GM23338 (cell line): ENCODE results near the gene PARVA. TPM values are rescaled to one million over a fixed set of nuclear protein-coding genes. Genes with fewer than 3 reads are reported as not detected.

Experiments
- ATAC-seq: fragments of 200-7000 bp; cut with Tn5 transposase; 3 replicates; pipeline ENCODE4 v1.9.1; 2020
- DNase-seq: peaks from one replicate; pipeline ENCODE4 v3.0.0-alpha.2; 2015; ENCODE audit warnings: low spot score
- H2AFZ ChIP-seq: fragments of 200-600 bp; sonication (generic); 2 replicates; pipeline ENCODE4 v1.8.0; 2016; ENCODE audit warnings: antibody characterized with exemption, mild to moderate bottlenecking, moderate library complexity
- H3F3A ChIP-seq: fragments of 200-600 bp; sonication (generic); replicated peaks from 2 replicates; pipeline ENCODE4 v1.8.0; 2017; ENCODE audit warnings: antibody characterized with exemption, mixed run types, low read depth
- H3K27ac ChIP-seq: fragments of 200-600 bp; sonication (generic); 2 replicates; pipeline ENCODE4 v1.6.1; 2016; ENCODE audit warnings: low read depth
- H3K27me3 ChIP-seq: fragments of 200-600 bp; sonication (generic); 2 replicates; pipeline ENCODE4 v1.8.0; 2016; ENCODE audit warnings: mild to moderate bottlenecking, mixed run types, moderate library complexity; ENCODE audit not compliant: insufficient read depth
- H3K36me3 ChIP-seq: fragments of 200-600 bp; sonication (generic); 2 replicates; pipeline ENCODE4 v1.8.0; 2016; ENCODE audit warnings: mild to moderate bottlenecking; ENCODE audit not compliant: insufficient read depth
- H3K4me1 ChIP-seq: fragments of 200-600 bp; sonication (generic); 2 replicates; pipeline ENCODE4 v1.8.0; 2016; ENCODE audit warnings: mild to moderate bottlenecking, moderate library complexity; ENCODE audit not compliant: insufficient read depth
- H3K4me2 ChIP-seq: fragments of 200-600 bp; sonication (generic); 2 replicates; pipeline ENCODE4 v1.7.1; 2017; ENCODE audit warnings: mixed run types
- H3K4me3 ChIP-seq: fragments of 200-600 bp; sonication (generic); 2 replicates; pipeline ENCODE4 v1.6.1; 2016; ENCODE audit warnings: mixed run types
- H3K79me2 ChIP-seq: fragments of 200-600 bp; sonication (generic); replicated peaks from 2 replicates; pipeline ENCODE4 v1.8.0; 2017; ENCODE audit warnings: mild to moderate bottlenecking; ENCODE audit not compliant: insufficient read depth
- H3K9me2 ChIP-seq: fragments of 200-600 bp; sonication (generic); 2 replicates; pipeline ENCODE4 v1.8.0; 2017; ENCODE audit not compliant: insufficient read depth
- H4K20me1 ChIP-seq: fragments of 200-600 bp; sonication (generic); replicated peaks from 2 replicates; pipeline ENCODE4 v1.8.0; 2017; ENCODE audit warnings: mild to moderate bottlenecking; ENCODE audit not compliant: insufficient read depth
- H3K27ac Mint-ChIP-seq: 2 replicates; pipeline ENCODE4 v1.8.0; 2020; ENCODE audit warnings: inconsistent platforms, mild to moderate bottlenecking, moderate library complexity, mixed read lengths
- H3K27me3 Mint-ChIP-seq: 3 replicates; pipeline ENCODE4 v1.8.0; 2022; ENCODE audit warnings: low read depth, mild to moderate bottlenecking, moderate library complexity, mixed read lengths, inconsistent platforms; ENCODE audit not compliant: insufficient read depth, poor library complexity
- H3K36me3 Mint-ChIP-seq: 3 replicates; pipeline ENCODE4 v1.8.0; 2021; ENCODE audit warnings: low read depth, mild to moderate bottlenecking, inconsistent platforms, moderate library complexity, mixed read lengths
- H3K4me1 Mint-ChIP-seq: 3 replicates; pipeline ENCODE4 v1.8.0; 2020; ENCODE audit warnings: mild to moderate bottlenecking, inconsistent platforms, mixed read lengths
- H3K4me3 Mint-ChIP-seq: 3 replicates; pipeline ENCODE4 v1.8.0; 2021; ENCODE audit warnings: moderate library complexity, mild to moderate bottlenecking, inconsistent platforms, mixed read lengths
- H3K9me3 Mint-ChIP-seq: 3 replicates; pipeline ENCODE4 v1.8.0; 2020; ENCODE audit warnings: moderate library complexity, mild to moderate bottlenecking, inconsistent platforms, mixed read lengths
- EZH2 ChIP-seq: fragments of 200-600 bp; sonication (generic); IDR thresholded peaks from one replicate; pipeline ENCODE4 v1.8.0; 2017; ENCODE audit warnings: antibody characterized with exemption, mild to moderate bottlenecking, low read depth; ENCODE audit not compliant: unreplicated experiment
- NANOG ChIP-seq: IDR thresholded peaks from 2 replicates; pipeline ENCODE4 v1.6.1; 2016; ENCODE audit warnings: antibody characterized with exemption, borderline replicate concordance
- POLR2AphosphoS5 ChIP-seq: IDR thresholded peaks from 2 replicates; pipeline ENCODE4 v1.6.1; 2016; ENCODE audit warnings: antibody characterized with exemption, low read depth
- STAT1 ChIP-seq: IDR thresholded peaks from one replicate; pipeline ENCODE4 v1.6.1; 2016; ENCODE audit warnings: antibody characterized with exemption; ENCODE audit not compliant: unreplicated experiment
- ZNF114 ChIP-seq: fragments of 250-450 bp; sonication (Bioruptor Pico); IDR thresholded peaks from 2 replicates; pipeline ENCODE4 v1.5.0; 2020; ENCODE audit warnings: mild to moderate bottlenecking, moderate library complexity
- ZNF331 ChIP-seq: fragments of 250-450 bp; sonication (Bioruptor Pico); IDR thresholded peaks from 2 replicates; pipeline ENCODE4 v1.5.0; 2020; ENCODE audit warnings: low read depth, mild to moderate bottlenecking, moderate library complexity
- polyA plus RNA-seq: library from polyadenylated mRNA; unstranded; fragments of >200 nt; fragmentation: Nextera tagmentation; extraction: Ambion mirVana; gene quantifications from 2 replicates; pipeline ENCODE4 v1.2.1, GENCODE V29; 2016
- total RNA-seq: library from RNA; depleted of rRNA; stranded (reverse); fragments of >200 nt; shearing (Covaris generic); gene quantifications from 2 replicates; pipeline ENCODE4 v1.2.3, GENCODE V29; 2014
- TF ChIP-seq, protein P1 (sequence below): IDR thresholded peaks from 2 replicates; pipeline ENCODE4 v1.6.1; 2016; ENCODE audit warnings: antibody characterized with exemption
- TF ChIP-seq, protein P2 (sequence below): IDR thresholded peaks from one replicate; pipeline ENCODE4 v1.6.1; 2018; ENCODE audit warnings: antibody characterized with exemption; ENCODE audit not compliant: unreplicated experiment
- TF ChIP-seq, protein P3 (sequence below): fragments of 250-450 bp; sonication (Bioruptor Pico); IDR thresholded peaks from 2 replicates; pipeline ENCODE4 v1.5.0; 2020; ENCODE audit warnings: mild to moderate bottlenecking, moderate library complexity

Gene PARVA
- total and polyA plus RNA-seq, 2 experiments from 2014 or later: 5.8 to 6.9 TPM

DNA sequence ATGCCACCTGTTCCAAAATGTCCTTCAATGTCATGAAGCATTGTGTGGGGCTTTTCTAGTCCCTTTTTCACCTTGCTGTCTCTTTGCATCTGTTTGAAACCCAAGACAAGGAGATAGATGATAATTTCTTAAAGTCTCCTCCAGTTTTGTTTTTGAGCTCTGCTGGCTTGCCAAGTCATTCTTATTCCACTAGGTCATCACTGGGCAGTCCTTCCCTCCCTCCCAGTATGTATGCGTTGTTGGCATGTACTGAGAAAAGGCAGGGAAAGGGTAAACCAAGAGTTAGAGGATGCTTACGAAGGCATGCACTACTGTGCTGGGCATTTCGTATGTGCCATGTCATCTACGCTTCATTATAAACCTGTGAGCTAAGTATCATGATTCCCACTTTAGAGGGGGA lies 78.6 kb downstream of the PARVA start:
- Histone ChIP-seq H4K20me1 (no peaks in the 10 kb centered on the region), H2AFZ (no peak overlapping the region), H3K79me2 (no peaks in the 10 kb centered on the region), H3K9me2 (no peaks in the 10 kb centered on the region), H3K27me3 (no peaks in the 10 kb centered on the region), H3K4me3 (no peak overlapping the region), H3F3A (no peaks in the 10 kb centered on the region), H3K4me2 (no peak overlapping the region), H3K27ac (no peak overlapping the region), H3K36me3 (no peaks in the 10 kb centered on the region), H3K4me1 (no peaks in the 10 kb centered on the region)
- Mint-ChIP-seq H3K36me3 (no peaks in the 10 kb centered on the region), H3K27me3 (no peaks in the 10 kb centered on the region), H3K9me3 (no peaks in the 10 kb centered on the region), H3K4me3 (no peak overlapping the region), H3K4me1 (peaks cover 9% of the 10 kb centered on the region), H3K27ac (no peak overlapping the region)
- DNase-seq: no peak
- no peak for TF ChIP-seq ZNF331 (CRISPR knock-in tag)
- TF ChIP-seq POLR2AphosphoS5: no peak
- TF ChIP-seq NANOG: no peak
- TF ChIP-seq EZH2: no peak
- TF ChIP-seq, protein P1, sequence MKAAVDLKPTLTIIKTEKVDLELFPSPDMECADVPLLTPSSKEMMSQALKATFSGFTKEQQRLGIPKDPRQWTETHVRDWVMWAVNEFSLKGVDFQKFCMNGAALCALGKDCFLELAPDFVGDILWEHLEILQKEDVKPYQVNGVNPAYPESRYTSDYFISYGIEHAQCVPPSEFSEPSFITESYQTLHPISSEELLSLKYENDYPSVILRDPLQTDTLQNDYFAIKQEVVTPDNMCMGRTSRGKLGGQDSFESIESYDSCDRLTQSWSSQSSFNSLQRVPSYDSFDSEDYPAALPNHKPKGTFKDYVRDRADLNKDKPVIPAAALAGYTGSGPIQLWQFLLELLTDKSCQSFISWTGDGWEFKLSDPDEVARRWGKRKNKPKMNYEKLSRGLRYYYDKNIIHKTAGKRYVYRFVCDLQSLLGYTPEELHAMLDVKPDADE: no peak
- TF ChIP-seq, protein P2, sequence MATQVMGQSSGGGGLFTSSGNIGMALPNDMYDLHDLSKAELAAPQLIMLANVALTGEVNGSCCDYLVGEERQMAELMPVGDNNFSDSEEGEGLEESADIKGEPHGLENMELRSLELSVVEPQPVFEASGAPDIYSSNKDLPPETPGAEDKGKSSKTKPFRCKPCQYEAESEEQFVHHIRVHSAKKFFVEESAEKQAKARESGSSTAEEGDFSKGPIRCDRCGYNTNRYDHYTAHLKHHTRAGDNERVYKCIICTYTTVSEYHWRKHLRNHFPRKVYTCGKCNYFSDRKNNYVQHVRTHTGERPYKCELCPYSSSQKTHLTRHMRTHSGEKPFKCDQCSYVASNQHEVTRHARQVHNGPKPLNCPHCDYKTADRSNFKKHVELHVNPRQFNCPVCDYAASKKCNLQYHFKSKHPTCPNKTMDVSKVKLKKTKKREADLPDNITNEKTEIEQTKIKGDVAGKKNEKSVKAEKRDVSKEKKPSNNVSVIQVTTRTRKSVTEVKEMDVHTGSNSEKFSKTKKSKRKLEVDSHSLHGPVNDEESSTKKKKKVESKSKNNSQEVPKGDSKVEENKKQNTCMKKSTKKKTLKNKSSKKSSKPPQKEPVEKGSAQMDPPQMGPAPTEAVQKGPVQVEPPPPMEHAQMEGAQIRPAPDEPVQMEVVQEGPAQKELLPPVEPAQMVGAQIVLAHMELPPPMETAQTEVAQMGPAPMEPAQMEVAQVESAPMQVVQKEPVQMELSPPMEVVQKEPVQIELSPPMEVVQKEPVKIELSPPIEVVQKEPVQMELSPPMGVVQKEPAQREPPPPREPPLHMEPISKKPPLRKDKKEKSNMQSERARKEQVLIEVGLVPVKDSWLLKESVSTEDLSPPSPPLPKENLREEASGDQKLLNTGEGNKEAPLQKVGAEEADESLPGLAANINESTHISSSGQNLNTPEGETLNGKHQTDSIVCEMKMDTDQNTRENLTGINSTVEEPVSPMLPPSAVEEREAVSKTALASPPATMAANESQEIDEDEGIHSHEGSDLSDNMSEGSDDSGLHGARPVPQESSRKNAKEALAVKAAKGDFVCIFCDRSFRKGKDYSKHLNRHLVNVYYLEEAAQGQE: no peak
- ATAC-seq: no peak

DNA sequence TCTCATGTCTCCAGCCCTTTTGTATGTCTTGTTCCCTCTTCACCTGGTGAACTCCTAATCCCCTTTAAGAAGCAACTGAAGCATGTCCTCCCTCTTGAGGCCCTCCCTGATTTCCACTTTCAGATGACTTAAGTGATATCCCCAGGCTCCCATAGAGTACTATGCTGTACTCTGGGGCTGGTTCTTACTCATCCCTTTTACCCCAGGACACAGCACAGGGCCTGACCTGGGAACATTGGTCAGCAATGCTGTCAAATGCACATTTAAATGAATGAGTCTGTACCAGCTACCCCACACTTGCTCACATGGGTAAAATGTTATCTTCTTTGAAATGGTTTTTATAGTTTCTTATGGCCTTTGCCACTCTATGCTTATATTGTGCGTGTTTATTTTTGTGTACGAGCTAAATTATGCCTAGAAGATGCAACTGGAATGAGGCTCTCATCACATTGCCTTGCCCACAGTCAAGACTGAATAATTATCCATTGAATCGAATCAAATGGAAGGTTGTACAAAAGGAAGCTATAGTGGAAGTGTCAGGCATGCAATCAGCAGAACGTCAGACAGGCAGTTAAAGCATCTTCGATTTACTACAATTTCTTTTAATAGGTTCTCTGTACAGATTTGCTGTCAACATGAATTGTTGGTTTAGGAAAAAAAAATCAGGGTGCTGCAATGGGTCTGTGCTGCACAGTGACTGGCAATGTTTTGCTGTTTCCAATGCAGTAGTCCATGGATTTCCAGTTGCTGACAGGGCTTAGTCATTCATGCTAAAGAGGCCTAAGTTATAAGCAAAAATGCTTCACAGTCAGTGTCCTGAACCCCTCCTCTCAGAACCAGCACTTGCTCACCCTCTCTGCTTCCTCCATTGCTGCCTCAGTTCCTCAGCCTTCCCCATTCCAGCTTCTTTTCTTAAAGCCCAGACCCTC lies 79.5 kb downstream of the PARVA start:
- ATAC-seq (no peak), DNase-seq (no peak)
- no peaks in the 10 kb centered on the region for H4K20me1 ChIP-seq
- no peak overlapping the region for H2AFZ ChIP-seq
- Mint-ChIP-seq H3K4me1 (peaks cover 9% of the 10 kb centered on the region), H3K36me3 (no peaks in the 10 kb centered on the region), H3K4me3 (no peak overlapping the region), H3K27me3 (peaks cover 2% of the 10 kb centered on the region), H3K27ac (no peak overlapping the region), H3K9me3 (no peaks in the 10 kb centered on the region)
- no peaks in the 10 kb centered on the region for H3K36me3 ChIP-seq
- no peak overlapping the region for H3K27ac ChIP-seq
- no peaks in the 10 kb centered on the region for H3K79me2 ChIP-seq
- H3F3A ChIP-seq: no peaks in the 10 kb centered on the region
- no peaks in the 10 kb centered on the region for H3K9me2 ChIP-seq
- no peak overlapping the region for H3K4me2 ChIP-seq
- H3K27me3 ChIP-seq: no peaks in the 10 kb centered on the region
- no peaks in the 10 kb centered on the region for H3K4me1 ChIP-seq
- H3K4me3 ChIP-seq: no peak overlapping the region
- no peak for TF ChIP-seq ZNF331 (CRISPR knock-in tag)
- TF ChIP-seq, protein P3, sequence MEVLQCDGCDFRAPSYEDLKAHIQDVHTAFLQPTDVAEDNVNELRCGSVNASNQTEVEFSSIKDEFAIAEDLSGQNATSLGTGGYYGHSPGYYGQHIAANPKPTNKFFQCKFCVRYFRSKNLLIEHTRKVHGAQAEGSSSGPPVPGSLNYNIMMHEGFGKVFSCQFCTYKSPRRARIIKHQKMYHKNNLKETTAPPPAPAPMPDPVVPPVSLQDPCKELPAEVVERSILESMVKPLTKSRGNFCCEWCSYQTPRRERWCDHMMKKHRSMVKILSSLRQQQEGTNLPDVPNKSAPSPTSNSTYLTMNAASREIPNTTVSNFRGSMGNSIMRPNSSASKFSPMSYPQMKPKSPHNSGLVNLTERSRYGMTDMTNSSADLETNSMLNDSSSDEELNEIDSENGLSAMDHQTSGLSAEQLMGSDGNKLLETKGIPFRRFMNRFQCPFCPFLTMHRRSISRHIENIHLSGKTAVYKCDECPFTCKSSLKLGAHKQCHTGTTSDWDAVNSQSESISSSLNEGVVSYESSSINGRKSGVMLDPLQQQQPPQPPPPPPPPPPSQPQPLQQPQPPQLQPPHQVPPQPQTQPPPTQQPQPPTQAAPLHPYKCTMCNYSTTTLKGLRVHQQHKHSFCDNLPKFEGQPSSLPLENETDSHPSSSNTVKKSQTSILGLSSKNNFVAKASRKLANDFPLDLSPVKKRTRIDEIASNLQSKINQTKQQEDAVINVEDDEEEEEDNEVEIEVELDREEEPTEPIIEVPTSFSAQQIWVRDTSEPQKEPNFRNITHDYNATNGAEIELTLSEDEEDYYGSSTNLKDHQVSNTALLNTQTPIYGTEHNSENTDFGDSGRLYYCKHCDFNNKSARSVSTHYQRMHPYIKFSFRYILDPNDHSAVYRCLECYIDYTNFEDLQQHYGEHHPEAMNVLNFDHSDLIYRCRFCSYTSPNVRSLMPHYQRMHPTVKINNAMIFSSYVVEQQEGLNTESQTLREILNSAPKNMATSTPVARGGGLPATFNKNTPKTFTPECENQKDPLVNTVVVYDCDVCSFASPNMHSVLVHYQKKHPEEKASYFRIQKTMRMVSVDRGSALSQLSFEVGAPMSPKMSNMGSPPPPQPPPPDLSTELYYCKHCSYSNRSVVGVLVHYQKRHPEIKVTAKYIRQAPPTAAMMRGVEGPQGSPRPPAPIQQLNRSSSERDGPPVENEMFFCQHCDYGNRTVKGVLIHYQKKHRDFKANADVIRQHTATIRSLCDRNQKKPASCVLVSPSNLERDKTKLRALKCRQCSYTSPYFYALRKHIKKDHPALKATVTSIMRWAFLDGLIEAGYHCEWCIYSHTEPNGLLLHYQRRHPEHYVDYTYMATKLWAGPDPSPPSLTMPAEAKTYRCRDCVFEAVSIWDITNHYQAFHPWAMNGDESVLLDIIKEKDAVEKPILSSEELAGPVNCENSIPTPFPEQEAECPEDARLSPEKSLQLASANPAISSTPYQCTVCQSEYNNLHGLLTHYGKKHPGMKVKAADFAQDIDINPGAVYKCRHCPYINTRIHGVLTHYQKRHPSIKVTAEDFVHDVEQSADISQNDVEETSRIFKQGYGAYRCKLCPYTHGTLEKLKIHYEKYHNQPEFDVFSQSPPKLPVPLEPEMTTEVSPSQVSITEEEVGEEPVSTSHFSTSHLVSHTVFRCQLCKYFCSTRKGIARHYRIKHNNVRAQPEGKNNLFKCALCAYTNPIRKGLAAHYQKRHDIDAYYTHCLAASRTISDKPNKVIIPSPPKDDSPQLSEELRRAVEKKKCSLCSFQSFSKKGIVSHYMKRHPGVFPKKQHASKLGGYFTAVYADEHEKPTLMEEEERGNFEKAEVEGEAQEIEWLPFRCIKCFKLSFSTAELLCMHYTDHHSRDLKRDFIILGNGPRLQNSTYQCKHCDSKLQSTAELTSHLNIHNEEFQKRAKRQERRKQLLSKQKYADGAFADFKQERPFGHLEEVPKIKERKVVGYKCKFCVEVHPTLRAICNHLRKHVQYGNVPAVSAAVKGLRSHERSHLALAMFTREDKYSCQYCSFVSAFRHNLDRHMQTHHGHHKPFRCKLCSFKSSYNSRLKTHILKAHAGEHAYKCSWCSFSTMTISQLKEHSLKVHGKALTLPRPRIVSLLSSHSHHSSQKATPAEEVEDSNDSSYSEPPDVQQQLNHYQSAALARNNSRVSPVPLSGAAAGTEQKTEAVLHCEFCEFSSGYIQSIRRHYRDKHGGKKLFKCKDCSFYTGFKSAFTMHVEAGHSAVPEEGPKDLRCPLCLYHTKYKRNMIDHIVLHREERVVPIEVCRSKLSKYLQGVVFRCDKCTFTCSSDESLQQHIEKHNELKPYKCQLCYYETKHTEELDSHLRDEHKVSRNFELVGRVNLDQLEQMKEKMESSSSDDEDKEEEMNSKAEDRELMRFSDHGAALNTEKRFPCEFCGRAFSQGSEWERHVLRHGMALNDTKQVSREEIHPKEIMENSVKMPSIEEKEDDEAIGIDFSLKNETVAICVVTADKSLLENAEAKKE: no peak
- no peak for TF ChIP-seq STAT1
- TF ChIP-seq ZNF114 (CRISPR knock-in tag): no peak
